ENCODE measurements around the gene NSRP1. TPM values are rescaled to one million over a fixed set of nuclear protein-coding genes. Genes with fewer than 3 reads are reported as not detected.
"Not testable (repeated sequence)": the region's sequence is repeated elsewhere in the genome, so short reads cannot be mapped to it uniquely, and the experiment has no call there.

NSRP1 gene, protein sequence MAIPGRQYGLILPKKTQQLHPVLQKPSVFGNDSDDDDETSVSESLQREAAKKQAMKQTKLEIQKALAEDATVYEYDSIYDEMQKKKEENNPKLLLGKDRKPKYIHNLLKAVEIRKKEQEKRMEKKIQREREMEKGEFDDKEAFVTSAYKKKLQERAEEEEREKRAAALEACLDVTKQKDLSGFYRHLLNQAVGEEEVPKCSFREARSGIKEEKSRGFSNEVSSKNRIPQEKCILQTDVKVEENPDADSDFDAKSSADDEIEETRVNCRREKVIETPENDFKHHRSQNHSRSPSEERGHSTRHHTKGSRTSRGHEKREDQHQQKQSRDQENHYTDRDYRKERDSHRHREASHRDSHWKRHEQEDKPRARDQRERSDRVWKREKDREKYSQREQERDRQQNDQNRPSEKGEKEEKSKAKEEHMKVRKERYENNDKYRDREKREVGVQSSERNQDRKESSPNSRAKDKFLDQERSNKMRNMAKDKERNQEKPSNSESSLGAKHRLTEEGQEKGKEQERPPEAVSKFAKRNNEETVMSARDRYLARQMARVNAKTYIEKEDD
- total RNA-seq (2014; rRNA removed; shearing (Covaris generic); ENCODE audit: low replicate concordance), result 0.76 and 4.7 TPM in 2 replicates

DNA sequence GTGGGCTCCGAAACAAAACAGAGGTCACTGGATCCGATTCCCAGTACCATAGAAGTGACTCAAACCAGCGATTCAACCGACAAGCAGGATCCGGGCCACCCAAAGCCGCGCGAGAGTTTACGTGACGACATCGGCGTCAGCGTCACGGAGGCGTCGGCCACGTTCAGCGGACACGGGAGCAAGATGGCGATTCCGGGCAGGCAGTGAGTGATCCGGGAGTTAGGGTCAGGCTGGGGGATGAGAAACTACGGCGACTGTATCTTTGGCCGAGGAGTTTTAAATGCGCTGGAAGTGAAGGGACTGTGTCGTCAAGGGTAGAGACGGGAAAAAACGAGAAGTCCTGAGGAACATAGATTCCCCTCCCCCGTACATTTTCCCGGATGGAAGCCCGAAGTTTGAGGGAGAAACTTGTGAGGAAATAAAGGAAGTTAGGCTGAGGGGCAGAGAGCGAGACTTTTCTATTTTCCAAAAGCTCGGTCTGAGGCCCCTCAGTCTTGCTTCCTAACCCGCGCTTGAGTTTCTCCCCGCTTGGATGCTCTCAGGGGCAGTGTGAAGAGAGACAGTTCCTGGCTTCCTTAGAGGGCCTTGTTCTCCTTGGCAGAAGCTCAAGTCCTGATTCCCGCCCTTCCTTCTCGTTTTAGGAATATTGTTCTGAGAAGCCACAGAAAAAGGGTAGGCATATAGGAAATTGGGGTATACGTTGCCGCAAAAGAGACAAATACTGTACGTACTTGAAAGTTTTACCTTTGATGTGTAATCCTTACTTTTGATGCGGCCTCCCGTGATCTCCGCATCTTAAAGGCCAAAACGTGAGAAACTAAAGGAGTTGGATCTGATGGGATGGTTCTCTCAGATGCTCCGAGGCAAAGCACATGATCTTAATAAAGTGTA is at the start of gene NSRP1:
NSRP1 (plus strand) TSS at position 156 of the 891 bp plus-strand sequence; CDS start at position 184, 28 bp downstream.
- H3K9me3 ChIP-seq, result no peaks in the 10 kb centered on the region
- peak; percentile 97 for DNase-seq
- no peaks in the 10 kb centered on the region for H3K27me3 ChIP-seq
- peaks cover 39% of the 10 kb centered on the region for H3K36me3 ChIP-seq
- peak within 1 kb of the TSS; percentile 94 for H3K4me3 ChIP-seq

DNA sequence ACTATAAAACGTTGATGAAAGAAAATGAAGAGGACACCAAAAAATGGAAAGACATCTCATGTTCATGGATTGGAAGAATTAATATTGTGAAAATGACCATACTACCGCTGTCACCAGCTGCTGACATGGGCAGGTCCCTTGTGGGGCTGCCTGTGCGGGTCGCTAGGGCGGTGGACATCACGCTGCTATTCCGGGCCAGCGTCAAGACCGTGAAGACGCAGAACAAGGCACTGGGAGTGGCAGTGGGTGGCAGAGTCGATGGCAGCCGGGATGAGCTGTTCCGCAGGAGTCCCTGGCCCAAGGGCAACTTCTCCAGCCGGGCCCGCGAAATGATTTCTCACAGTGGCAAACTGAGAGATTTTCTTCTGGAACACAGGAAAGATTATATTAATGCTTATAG is 48.2 kb upstream of the NSRP1 start:
- Histone ChIP-seq H3K9me3 (peaks cover 31% of the 10 kb centered on the region), H3K4me3 (no peak overlapping the region), H3K27me3 (peaks cover 19% of the 10 kb centered on the region), H3K36me3 (no peaks in the 10 kb centered on the region)
- DNase-seq, result no peak

GRCh38 chr17:30074254-30074653 is 42.4 kb upstream of the NSRP1 start:
- no peaks in the 10 kb centered on the region for H3K36me3 ChIP-seq
- no peak for DNase-seq

DNA sequence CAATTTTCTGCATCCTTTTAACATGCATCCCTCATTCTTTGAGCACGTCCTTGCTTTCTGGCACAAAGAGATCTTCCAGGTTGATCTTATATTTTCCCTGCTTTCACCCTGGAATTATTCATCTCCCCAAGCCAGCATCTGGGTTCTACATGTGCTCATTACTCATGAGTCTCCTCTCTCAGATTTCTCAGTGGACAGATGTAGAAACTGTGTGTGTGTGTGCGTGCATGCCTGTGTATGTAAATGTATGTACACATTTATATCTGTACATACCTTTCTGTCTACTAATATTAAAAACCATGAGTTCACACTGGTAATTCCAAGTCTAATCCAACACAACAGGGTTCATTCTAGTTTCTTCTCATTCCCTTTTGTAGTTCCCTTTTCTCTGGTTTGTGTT is 41.9 kb upstream of the NSRP1 start:
- Histone ChIP-seq H3K27me3 (peaks cover 34% of the 10 kb centered on the region), H3K36me3 (no peaks in the 10 kb centered on the region), H3K9me3 (peaks cover 6% of the 10 kb centered on the region), H3K4me3 (no peak overlapping the region)
- DNase-seq, result no peak

More at GRCh38 chr17:30074254-30074653, 42.4 kb upstream of the NSRP1 start:
- Histone ChIP-seq H3K4me3 (no peak overlapping the region), H3K9me3 (peaks cover 6% of the 10 kb centered on the region), H3K27me3 (peaks cover 32% of the 10 kb centered on the region)

DNA sequence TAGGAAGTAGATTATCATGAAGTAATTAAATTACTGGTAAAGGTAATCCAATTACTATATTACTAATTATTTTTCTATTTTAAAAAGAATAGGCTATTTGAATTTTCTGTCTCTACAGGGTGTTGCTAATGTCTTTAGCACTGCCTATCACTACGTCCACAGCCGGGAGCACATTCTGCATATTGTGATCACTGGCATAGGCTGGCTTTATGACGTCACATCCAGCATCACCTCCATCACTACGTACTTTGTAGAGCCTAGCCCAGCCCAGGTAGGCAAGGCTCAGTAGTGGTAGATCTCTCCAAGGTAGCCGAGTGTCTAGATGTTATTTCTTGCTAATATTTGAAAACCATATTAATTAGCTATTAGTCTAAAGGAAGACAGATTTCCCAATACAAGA is 33.8 kb upstream of the NSRP1 start:
- Histone ChIP-seq H3K27me3 (peaks cover 25% of the 10 kb centered on the region), H3K36me3 (no peaks in the 10 kb centered on the region), H3K9me3 (no peaks in the 10 kb centered on the region), H3K4me3 (no peak overlapping the region)
- DNase-seq, result no peak

DNA sequence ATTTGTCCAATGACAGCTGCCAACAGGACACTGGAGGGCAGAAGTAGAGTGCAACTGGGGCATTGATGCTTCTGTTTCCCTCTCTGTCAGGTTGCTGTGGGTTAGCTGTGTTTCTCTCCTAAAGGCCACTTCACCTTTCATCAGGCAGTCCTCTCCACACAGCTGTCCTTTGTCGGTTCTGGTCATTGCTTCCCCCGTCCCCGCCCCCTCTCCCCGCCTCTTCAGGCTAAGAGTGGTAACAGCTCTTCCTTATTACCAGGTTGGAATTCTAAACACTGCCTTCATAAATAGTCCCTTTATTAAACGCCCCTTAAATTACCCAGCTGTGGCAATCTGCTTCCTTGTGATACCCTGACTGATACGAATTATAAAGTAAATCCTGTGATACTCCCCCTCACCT is 31.8 kb upstream of the NSRP1 start:
- no peak for DNase-seq
- no peaks in the 10 kb centered on the region for H3K9me3 ChIP-seq
- H3K27me3 ChIP-seq, result peaks cover 11% of the 10 kb centered on the region
- no peak overlapping the region for H3K4me3 ChIP-seq
- H3K36me3 ChIP-seq, result no peaks in the 10 kb centered on the region

DNA sequence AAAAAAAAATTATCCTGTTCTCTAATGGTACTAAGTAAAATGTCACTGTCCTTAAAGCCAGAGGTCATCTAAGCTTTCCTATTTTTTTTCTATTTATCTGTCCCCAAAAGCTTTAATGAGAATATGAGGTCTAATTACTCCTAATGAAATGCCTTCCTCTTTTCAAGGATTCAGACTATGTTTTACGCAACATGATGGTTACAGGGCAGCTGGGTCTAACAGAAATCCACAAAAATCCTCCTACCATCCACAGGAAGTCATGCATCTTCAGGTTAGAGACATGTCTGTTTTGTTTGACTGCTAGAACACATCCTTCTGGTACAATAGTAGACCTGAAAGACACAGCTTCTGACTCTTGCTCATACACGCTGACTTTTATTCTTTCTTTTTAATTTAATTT is 29.7 kb upstream of the NSRP1 start:
- H3K36me3 ChIP-seq, result no peaks in the 10 kb centered on the region
- no peak overlapping the region for H3K4me3 ChIP-seq
- H3K27me3 ChIP-seq, result peaks cover 5% of the 10 kb centered on the region
- H3K9me3 ChIP-seq, result no peaks in the 10 kb centered on the region
- no peak for DNase-seq

GRCh38 chr17:30087431-30087830 is 29.2 kb upstream of the NSRP1 start:
- not testable (repeated sequence) for H3K27me3 ChIP-seq, H3K9me3 ChIP-seq, H3K4me3 ChIP-seq, H3K36me3 ChIP-seq, DNase-seq

GRCh38 chr17:30091121-30091670 is 25.4 kb upstream of the NSRP1 start:
- H3K36me3 ChIP-seq, result no peaks in the 10 kb centered on the region
- H3K27me3 ChIP-seq, result peaks cover 5% of the 10 kb centered on the region; the same call in 1 of the 2 replicates
- H3K4me3 ChIP-seq, result no peak overlapping the region
- no peak for DNase-seq
- no peaks in the 10 kb centered on the region for H3K9me3 ChIP-seq

- Histone ChIP-seq H3K27me3 (peaks cover 5% of the 10 kb centered on the region; the same call in 1 of the 2 replicates), H3K36me3 (no peaks in the 10 kb centered on the region), H3K9me3 (no peaks in the 10 kb centered on the region), H3K4me3 (no peak overlapping the region)
- peak; percentile 34 for DNase-seq
Observed at GRCh38 chr17:30091771-30092170, 24.8 kb upstream of the NSRP1 start.

- H3K27me3 ChIP-seq, result no peaks in the 10 kb centered on the region
- no peak overlapping the region for H3K4me3 ChIP-seq
- H3K9me3 ChIP-seq, result no peaks in the 10 kb centered on the region
- H3K36me3 ChIP-seq, result no peaks in the 10 kb centered on the region
- DNase-seq, result no peak
Observed at GRCh38 chr17:30092886-30093285, 23.7 kb upstream of the NSRP1 start.

DNA sequence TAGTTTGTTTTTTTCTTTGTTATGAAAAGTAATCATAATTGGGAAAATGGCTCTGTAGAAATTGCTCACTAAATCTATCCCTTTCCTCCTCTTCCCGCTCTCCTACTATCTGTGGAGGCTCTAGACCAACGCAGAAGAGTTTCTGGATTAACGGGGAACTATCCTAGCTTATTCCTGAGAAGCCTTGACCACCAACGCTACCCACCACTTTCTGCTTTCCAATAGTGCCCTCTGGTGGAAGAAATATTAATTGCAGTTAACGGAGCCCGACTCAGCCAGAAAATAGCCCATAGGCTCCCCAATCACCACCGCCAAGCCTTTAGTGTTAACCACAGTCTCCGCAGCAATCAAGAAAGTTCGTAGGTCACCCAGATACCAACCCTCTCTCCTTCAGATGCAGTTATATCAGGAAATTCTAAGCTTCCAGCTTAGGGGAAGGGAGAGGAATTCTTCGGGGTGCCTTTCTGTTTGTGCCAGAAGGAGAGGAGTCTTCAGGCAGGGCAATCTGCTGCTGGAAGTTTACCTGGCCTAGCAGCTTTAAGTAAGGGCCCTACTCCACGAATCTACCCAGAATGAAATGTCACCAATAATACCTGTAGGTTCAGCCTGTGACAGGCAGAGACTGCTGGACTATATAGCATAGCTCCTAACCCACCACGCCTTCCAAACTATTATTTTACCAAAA is 23.0 kb upstream of the NSRP1 start:
- Histone ChIP-seq H3K9me3 (no peaks in the 10 kb centered on the region), H3K36me3 (no peaks in the 10 kb centered on the region), H3K27me3 (no peaks in the 10 kb centered on the region), H3K4me3 (no peak overlapping the region)
- peak; percentile 18 for DNase-seq

GRCh38 chr17:30095507-30096244 is 20.9 kb upstream of the NSRP1 start:
- Histone ChIP-seq H3K27me3 (0 out of 2 replicates have a peak, but pooled peaks cover 2% of the 10 kb centered on the region), H3K36me3 (no peaks in the 10 kb centered on the region)
- DNase-seq, result peak; percentile 20

GRCh38 chr17:30101686-30102390 is 14.8 kb upstream of the NSRP1 start:
- no peak for DNase-seq

More at GRCh38 chr17:30095507-30096244, 20.9 kb upstream of the NSRP1 start:
- H3K4me3 ChIP-seq, result no peak overlapping the region
- no peaks in the 10 kb centered on the region for H3K9me3 ChIP-seq

GRCh38 chr17:30103921-30104320 is 12.7 kb upstream of the NSRP1 start:
- DNase-seq, result no peak

More at GRCh38 chr17:30101686-30102390, 14.8 kb upstream of the NSRP1 start:
- H3K27me3 ChIP-seq, result peaks cover 2% of the 10 kb centered on the region; the same call in 1 of the 2 replicates
- no peak overlapping the region for H3K4me3 ChIP-seq
- no peaks in the 10 kb centered on the region for H3K36me3 ChIP-seq
- no peaks in the 10 kb centered on the region for H3K9me3 ChIP-seq

More at GRCh38 chr17:30103921-30104320, 12.7 kb upstream of the NSRP1 start:
- H3K27me3 ChIP-seq, result no peaks in the 10 kb centered on the region; the same call in 1 of the 2 replicates
- no peaks in the 10 kb centered on the region for H3K36me3 ChIP-seq
- H3K9me3 ChIP-seq, result peaks cover 2% of the 10 kb centered on the region; the same call in 1 of the 2 replicates
- H3K4me3 ChIP-seq, result no peak overlapping the region
